VCaP (cell line): Measurements from ENCODE around the gene CES3.
"Not testable (repeated sequence)": the region's sequence is repeated elsewhere in the genome, so short reads cannot be mapped to it uniquely, and the experiment has no call there.

Experiments
- H3K27ac ChIP-seq: fragments of 450-650 bp; 2 replicates; pipeline ENCODE4 v1.5.1; 2017
- CTCF ChIP-seq: fragments of 450-650 bp; conservative IDR thresholded peaks from 2 replicates; pipeline ENCODE4 v1.5.1; 2017; ENCODE audit warnings: mild to moderate bottlenecking, moderate library complexity

CES3 gene

GRCh38 chr16:66943426-66944053 is 17.5 kb upstream of the CES3 start:
- no peak for TF ChIP-seq CTCF

GRCh38 chr16:66944054-66944441 is 17.0 kb upstream of the CES3 start:
- no peak for TF ChIP-seq CTCF
- H3K27ac ChIP-seq = no peak overlapping the region

More at GRCh38 chr16:66943426-66944053, 17.5 kb upstream of the CES3 start:
- no peak overlapping the region for H3K27ac ChIP-seq

GRCh38 chr16:66944971-66945370 is 16.1 kb upstream of the CES3 start:
- not testable (repeated sequence) for H3K27ac ChIP-seq

GRCh38 chr16:66945939-66946338 is 15.1 kb upstream of the CES3 start:
- no peak overlapping the region for H3K27ac ChIP-seq
- TF ChIP-seq CTCF = no peak

- TF ChIP-seq CTCF = no peak
- no peak overlapping the region for H3K27ac ChIP-seq
Observed at GRCh38 chr16:66946541-66946940, 14.5 kb upstream of the CES3 start.

- H3K27ac ChIP-seq = no peak overlapping the region
- TF ChIP-seq CTCF = no peak
Observed at GRCh38 chr16:66946974-66947301, 14.1 kb upstream of the CES3 start.

- H3K27ac ChIP-seq = no peak overlapping the region
- peak; percentile 80 for TF ChIP-seq CTCF
Observed at GRCh38 chr16:66947302-66948065, 13.6 kb upstream of the CES3 start.
